Measurements from ENCODE around the gene UBXN6.

The UBXN6 gene

GRCh38 chr19:4457654-4458395 lies at the start of gene UBXN6:
UBXN6 (minus strand) TSS chr19:4457794; CDS start chr19:4457697, 97 bp downstream.
- Histone ChIP-seq H3K27ac (peak within 1 kb of the TSS; percentile 80 to 97 (median 93)), H3K4me3 (peak within 1 kb of the TSS; percentile 65 to 82 (median 77))

GRCh38 chr19:4507150-4507452 lies 49.5 kb upstream of the UBXN6 start:
- Histone ChIP-seq H3K4me3 (no peak overlapping the region), H3K27ac (no peak overlapping the region)

GRCh38 chr19:4506449-4507149 lies 49.0 kb upstream of the UBXN6 start:
- H3K27ac ChIP-seq: no peak overlapping the region
- no peak overlapping the region for H3K4me3 ChIP-seq

- Histone ChIP-seq H3K4me3 (no peak overlapping the region), H3K27ac (no peak overlapping the region)
Measured at GRCh38 chr19:4505570-4506448, 48.2 kb upstream of the UBXN6 start.

GRCh38 chr19:4504891-4505569 lies 47.4 kb upstream of the UBXN6 start:
- no peak overlapping the region for H3K27ac ChIP-seq
- no peak overlapping the region for H3K4me3 ChIP-seq

GRCh38 chr19:4504297-4504701 lies 46.7 kb upstream of the UBXN6 start:
- Histone ChIP-seq H3K27ac (no peak overlapping the region), H3K4me3 (no peak overlapping the region)

- Histone ChIP-seq H3K4me3 (no peak overlapping the region), H3K27ac (no peak overlapping the region)
Measured at GRCh38 chr19:4503825-4504170, 46.2 kb upstream of the UBXN6 start.

- no peak overlapping the region for H3K4me3 ChIP-seq
- no peak overlapping the region for H3K27ac ChIP-seq
Measured at GRCh38 chr19:4503132-4503824, 45.7 kb upstream of the UBXN6 start.

GRCh38 chr19:4502282-4503131 lies 44.9 kb upstream of the UBXN6 start:
- no peak overlapping the region for H3K4me3 ChIP-seq
- H3K27ac ChIP-seq: no peak overlapping the region

- H3K4me3 ChIP-seq: no peak overlapping the region
- H3K27ac ChIP-seq: no peak overlapping the region
Measured at GRCh38 chr19:4501691-4502090, 44.1 kb upstream of the UBXN6 start.

GRCh38 chr19:4500841-4501591 lies 43.4 kb upstream of the UBXN6 start:
- no peak overlapping the region for H3K27ac ChIP-seq
- no peak overlapping the region for H3K4me3 ChIP-seq

- H3K4me3 ChIP-seq: no peak overlapping the region
- H3K27ac ChIP-seq: no peak overlapping the region
Measured at GRCh38 chr19:4499855-4500254, 42.3 kb upstream of the UBXN6 start.

GRCh38 chr19:4499318-4499717 lies 41.7 kb upstream of the UBXN6 start:
- no peak overlapping the region for H3K27ac ChIP-seq
- H3K4me3 ChIP-seq: no peak overlapping the region

GRCh38 chr19:4498694-4499093 lies 41.1 kb upstream of the UBXN6 start:
- no peak overlapping the region for H3K4me3 ChIP-seq
- H3K27ac ChIP-seq: no peak overlapping the region

- Histone ChIP-seq H3K4me3 (no peak overlapping the region), H3K27ac (no peak overlapping the region)
Measured at GRCh38 chr19:4497770-4498389, 40.3 kb upstream of the UBXN6 start.

- H3K27ac ChIP-seq: no peak overlapping the region
- no peak overlapping the region for H3K4me3 ChIP-seq
Measured at GRCh38 chr19:4496304-4496703, 38.7 kb upstream of the UBXN6 start.

GRCh38 chr19:4495471-4495870 lies 37.9 kb upstream of the UBXN6 start:
- no peak overlapping the region for H3K27ac ChIP-seq
- no peak overlapping the region for H3K4me3 ChIP-seq

- no peak overlapping the region for H3K27ac ChIP-seq
- H3K4me3 ChIP-seq: no peak overlapping the region
Measured at GRCh38 chr19:4494691-4495064, 37.1 kb upstream of the UBXN6 start.
